LNCAP (cell line): ENCODE measurements around the gene C1orf159.

Experiments
- CTCF ChIP-seq: fragments of 450-650 bp; IDR thresholded peaks from 2 replicates; pipeline ENCODE4 v1.5.1; 2017; ENCODE audit warnings: mild to moderate bottlenecking

Gene C1orf159

DNA sequence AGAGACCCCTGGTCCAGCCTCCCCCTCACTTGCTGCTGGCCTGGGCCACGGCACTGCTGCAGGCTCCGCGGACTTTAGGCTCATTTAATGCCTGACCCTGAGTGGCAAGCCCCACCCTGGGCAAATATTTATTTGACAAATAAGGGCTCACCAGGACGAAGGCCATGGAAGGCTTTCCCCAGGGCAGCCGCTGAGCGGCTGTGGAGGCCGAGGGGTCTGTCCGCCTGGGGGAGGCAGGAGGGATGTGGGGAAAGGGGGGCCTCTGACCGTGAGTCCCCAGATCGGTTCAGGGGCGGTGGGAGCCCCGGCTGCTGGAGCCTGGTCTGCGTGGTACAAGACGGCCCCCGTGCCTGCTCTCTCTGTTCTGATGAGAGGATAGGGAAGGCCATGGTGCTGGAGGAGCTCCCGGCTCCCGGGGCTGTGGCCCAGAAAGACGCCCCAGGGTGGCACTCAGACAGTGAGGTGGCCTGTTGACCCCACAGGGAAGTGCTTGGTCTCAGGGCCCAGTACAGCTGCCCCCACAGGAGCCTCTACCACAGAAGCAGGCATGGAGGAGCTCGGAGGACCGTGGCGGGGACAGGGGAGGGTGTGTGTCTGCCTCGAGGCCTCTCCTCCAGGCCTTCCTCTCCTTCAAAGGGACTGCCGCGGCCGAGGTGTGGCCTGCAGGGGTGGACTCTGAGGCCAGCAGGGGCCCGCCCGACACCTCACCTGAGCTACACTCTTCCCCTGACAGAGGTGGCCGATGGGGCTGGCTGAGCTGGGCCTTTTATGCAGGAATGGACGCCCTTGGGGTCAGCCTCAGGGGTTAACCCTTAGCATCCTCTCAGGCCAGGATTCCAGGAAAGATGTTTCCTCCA lies 9.1 kb upstream of the C1orf159 start:
- no peak for TF ChIP-seq CTCF

DNA sequence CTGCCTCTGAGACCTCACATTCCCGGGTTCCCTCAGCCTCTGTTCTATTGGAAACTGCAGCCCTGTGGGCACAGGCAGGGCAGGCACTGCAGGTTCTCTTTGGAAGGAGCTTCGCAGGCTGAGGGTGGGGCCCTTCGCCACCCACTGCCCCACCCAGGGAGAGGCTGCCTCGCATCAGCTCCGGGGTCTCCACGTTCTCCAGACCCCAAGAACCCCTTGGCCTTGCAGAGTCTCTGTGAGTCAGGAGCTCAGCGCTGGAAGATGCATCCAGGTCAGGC lies 8.6 kb upstream of the C1orf159 start:
- TF ChIP-seq CTCF: no peak

- no peak for TF ChIP-seq CTCF
Measured at GRCh38 chr1:1123581-1124507, 8.0 kb upstream of the C1orf159 start.

DNA sequence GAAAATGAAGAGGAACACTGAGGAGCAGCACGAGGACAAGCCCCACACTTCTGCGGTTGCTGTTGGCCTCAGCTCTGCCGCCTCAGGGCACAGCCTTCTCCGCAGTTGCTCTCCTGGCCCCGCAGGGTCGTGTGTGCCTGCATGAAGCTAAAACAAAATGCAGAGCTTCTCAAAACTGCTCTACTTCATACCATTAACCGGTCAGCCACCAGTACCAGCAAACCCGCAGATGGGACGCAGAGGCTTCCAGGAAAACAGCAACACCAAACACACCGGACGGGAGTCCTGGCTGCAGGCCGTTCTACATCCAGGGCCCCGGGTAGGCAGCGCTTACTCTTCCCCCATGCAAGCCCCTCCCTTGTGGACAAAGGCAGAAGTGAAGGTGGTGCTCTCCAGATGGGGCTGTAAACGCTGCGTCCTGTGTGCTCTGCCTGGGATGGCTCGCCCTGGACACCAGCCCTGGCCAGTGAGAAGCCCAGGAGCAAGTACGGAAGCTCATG lies 7.1 kb upstream of the C1orf159 start:
- TF ChIP-seq CTCF: no peak

GRCh38 chr1:1122078-1122811 lies 6.4 kb upstream of the C1orf159 start:
- peak; percentile 93 for TF ChIP-seq CTCF

DNA sequence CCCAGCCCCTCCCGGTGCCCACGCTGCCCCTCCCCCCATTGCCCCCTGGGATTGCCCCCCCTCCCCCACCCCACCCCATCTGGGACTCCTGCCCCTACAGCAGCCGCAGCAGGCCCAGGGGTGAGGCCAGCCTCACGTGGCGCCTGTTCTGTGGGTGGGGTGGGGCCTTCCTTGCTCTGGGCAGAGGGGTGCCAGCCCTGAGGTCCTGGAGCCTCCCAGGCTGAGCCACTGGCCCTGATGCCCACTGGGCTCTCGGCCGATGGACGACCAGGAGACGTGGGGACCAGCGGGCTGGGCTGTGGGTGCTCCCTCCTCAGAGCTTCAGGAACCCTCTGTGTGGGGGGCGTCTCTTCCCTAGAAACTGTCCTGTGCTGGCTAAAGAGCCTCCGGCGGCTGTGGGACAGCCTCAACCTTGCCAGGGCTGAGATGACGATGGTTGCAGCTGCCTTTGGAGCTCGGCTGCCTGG lies 5.8 kb upstream of the C1orf159 start:
- no peak for TF ChIP-seq CTCF
